ENCODE measurements around the gene SYT17.

GRCh38 chr16:19290860-19291259 is 122.8 kb downstream of the SYT17 start:
- TF ChIP-seq CTCF (conservative IDR thresholded peaks at IDR 0.05; ENCODE audit: low read length) (no peak), EZH2phosphoT487 (IDR thresholded peaks at IDR 0.05; ENCODE audit: borderline replicate concordance, low read depth, low read length) (no peak)
